NB4 (cell line): ENCODE data around the gene ROBO3.

Experiments used
- DNase-seq: peaks from one replicate; pipeline ENCODE4 v3.0.0; 2010; ENCODE audit warnings: low read depth
- H3K4me3 ChIP-seq: one replicate; pipeline ENCODE4 v1.5.1; 2011; ENCODE audit warnings: mild to moderate bottlenecking, low read depth, low read length, moderate library complexity
- CTCF ChIP-seq: IDR thresholded peaks from one replicate; pipeline ENCODE4 v1.5.1; 2012; ENCODE audit warnings: low read depth, low read length
- MAX ChIP-seq: IDR thresholded peaks from 2 replicates; pipeline ENCODE4 v1.6.1; 2011; ENCODE audit warnings: low read depth, low read length
- MYC ChIP-seq: IDR thresholded peaks from 2 replicates; pipeline ENCODE4 v1.6.1; 2011; ENCODE audit warnings: low read depth, low read length
- POLR2A ChIP-seq: IDR thresholded peaks from 2 replicates; pipeline ENCODE4 v1.6.1; 2011; ENCODE audit warnings: mild to moderate bottlenecking; ENCODE audit not compliant: insufficient read length; ENCODE audit errors: extremely low read depth

Gene ROBO3

GRCh38 chr11:124865181-124865901 is at the start of gene ROBO3:
ROBO3 (plus strand) TSS chr11:124865432; CDS start chr11:124865578, 146 bp downstream.
- TF ChIP-seq MYC (no peak), MAX (no peak), CTCF (no peak), POLR2A (no peak)
- no peak within 1 kb of the TSS for H3K4me3 ChIP-seq
- no peak for DNase-seq

- no peak for DNase-seq
- TF ChIP-seq MAX: no peak
- no peak for TF ChIP-seq POLR2A
- no peak overlapping the region for H3K4me3 ChIP-seq
Measured at GRCh38 chr11:124817036-124817435, 48.2 kb upstream of the ROBO3 start.

- no peak for TF ChIP-seq CTCF
- no peak for TF ChIP-seq MAX
- TF ChIP-seq MYC: no peak
- no peak for TF ChIP-seq POLR2A
- DNase-seq: no peak
Measured at GRCh38 chr11:124821995-124822730, 43.1 kb upstream of the ROBO3 start.

GRCh38 chr11:124823512-124824376 is 41.5 kb upstream of the ROBO3 start:
- no peak overlapping the region for H3K4me3 ChIP-seq
- DNase-seq: no peak
- TF ChIP-seq MAX (no peak), POLR2A (no peak), CTCF (no peak), MYC (no peak)

More at GRCh38 chr11:124821995-124822730, 43.1 kb upstream of the ROBO3 start:
- H3K4me3 ChIP-seq: no peak overlapping the region

- DNase-seq: no peak
- no peak for TF ChIP-seq CTCF
- TF ChIP-seq MYC: no peak
- TF ChIP-seq MAX: no peak
- no peak for TF ChIP-seq POLR2A
Measured at GRCh38 chr11:124825876-124826275, 39.4 kb upstream of the ROBO3 start.

GRCh38 chr11:124829986-124830385 is 35.2 kb upstream of the ROBO3 start:
- H3K4me3 ChIP-seq: no peak overlapping the region
- TF ChIP-seq MYC: no peak
- TF ChIP-seq CTCF: no peak
- TF ChIP-seq POLR2A: no peak
- TF ChIP-seq MAX: no peak
- no peak for DNase-seq

More at GRCh38 chr11:124825876-124826275, 39.4 kb upstream of the ROBO3 start:
- no peak overlapping the region for H3K4me3 ChIP-seq
